Activated CD4-positive, alpha-beta T cell treated with anti-CD3 and anti-CD28 coated beads for 36 hours (primary cell): ENCODE data around the gene RCSD1. TPM values are rescaled to one million over a fixed set of nuclear protein-coding genes. Genes with fewer than 3 reads are reported as not detected.
A peak's percentile ranks its signal among the peaks of the same experiment; 100 is the strongest.
"Not testable (repeated sequence)": the region's sequence is repeated elsewhere in the genome, so short reads cannot be mapped to it uniquely, and the experiment has no call there.

Experiments
- ATAC-seq: fragments of 200-7000 bp; cut with Tn5 transposase; one replicate; pipeline ENCODE4 v1.10.0; 2021; ENCODE audit warnings: mild to moderate bottlenecking, moderate library complexity
- CTCF ChIA-PET: fragments of 350-600 bp; sonication (Branson Sonifier 250); formaldehyde crosslinking; loops from one replicate; lab custom pipeline; 2021; ENCODE audit warnings: antibody characterized with exemption; lab: Charles Lee
- POLR2A ChIA-PET: fragments of 350-600 bp; sonication (Branson Sonifier 250); formaldehyde crosslinking; loops from one replicate; lab custom pipeline; 2021; ENCODE audit warnings: antibody characterized with exemption, inconsistent platforms; lab: Charles Lee
- DNase-seq: peaks from one replicate; pipeline ENCODE4 v3.0.0-alpha.2; 2020
- H3K27ac Mint-ChIP-seq: one replicate; pipeline ENCODE4 v1.8.0; 2021; ENCODE audit warnings: mixed read lengths
- H3K27me3 Mint-ChIP-seq: one replicate; pipeline ENCODE4 v1.8.0; 2021; ENCODE audit warnings: mixed read lengths
- H3K36me3 Mint-ChIP-seq: one replicate; pipeline ENCODE4 v1.8.0; 2021; ENCODE audit warnings: low read depth, mixed read lengths
- H3K4me1 Mint-ChIP-seq: one replicate; pipeline ENCODE4 v1.8.0; 2021; ENCODE audit warnings: mixed read lengths
- H3K4me3 Mint-ChIP-seq: one replicate; pipeline ENCODE4 v1.8.0; 2021; ENCODE audit warnings: mild to moderate bottlenecking, moderate library complexity, mixed read lengths
- H3K9me3 Mint-ChIP-seq: one replicate; pipeline ENCODE4 v1.8.0; 2021; ENCODE audit warnings: low read depth, mixed read lengths
- intact Hi-C, 2 experiments: fragments of 100-400 bp; cut with DNase I in 1 of 2; cut with micrococcal nuclease in 1 of 2; formaldehyde crosslinking; loops; one replicate each; pipeline versions ENCODE4 v1.14.2 to v1.15.1; 2022 to 2024; cut with DNase I, micrococcal nuclease
- total RNA-seq, 2 experiments: library from RNA; stranded (reverse); gene quantifications; one replicate each; pipeline ENCODE4 v1.2.3, GENCODE V29; 2021

RCSD1 gene
- total RNA-seq, 2 experiments from 2014 or later = 59.9 to 62.0 TPM

GRCh38 chr1:167601442-167602383, 28.3 kb upstream of the RCSD1 start:
- Mint-ChIP-seq H3K27ac (peak overlapping the region; percentile 89), H3K4me1 (peaks cover 37% of the 10 kb centered on the region), H3K4me3 (no peak overlapping the region), H3K36me3 (peaks cover 1% of the 10 kb centered on the region), H3K27me3 (no peaks in the 10 kb centered on the region), H3K9me3 (peaks cover 2% of the 10 kb centered on the region)
- POLR2A ChIA-PET = interaction anchor here (0.7 to 1.0 kb wide), 3 partner anchors 15 to 35 kb away, joined by 3 to 4 read pairs (median 3); no protein-coding TSS in a partner anchor
- ATAC-seq (peak; percentile 25), DNase-seq (peak; percentile 24)
- intact Hi-C loops = loop anchor here (2.0 to 5.0 kb wide), 4 partner anchors 27 to 1834 kb away; partner anchors contain the start of genes DCAF6 (in 1 of the 2), MPC2 (in 1 of the 2) and TMCO1 (in 1 of the 2)
- CTCF ChIA-PET = interaction anchor here (0.5 to 3.9 kb wide), 18 partner anchors 14 to 154 kb away, joined by 3 to 135 read pairs (median 6); no protein-coding TSS in a partner anchor

GRCh38 chr1:167602840-167603239, 27.2 kb upstream of the RCSD1 start:
- Mint-ChIP-seq H3K9me3 (peaks cover 10% of the 10 kb centered on the region), H3K4me1 (peaks cover 37% of the 10 kb centered on the region), H3K27me3 (no peaks in the 10 kb centered on the region), H3K4me3 (no peak overlapping the region), H3K36me3 (peaks cover 6% of the 10 kb centered on the region), H3K27ac (peak overlapping the region; percentile 65)
- intact Hi-C loops = loop anchor here in 1 of 2 experiments (5.0 kb wide), 2 partner anchors 479 to 1836 kb away; partner anchors contain the start of gene TMCO1
- CTCF ChIA-PET = interaction anchor here (1.1 to 3.9 kb wide), 6 partner anchors 12 to 84 kb away, joined by 3 to 135 read pairs (median 6); no protein-coding TSS in a partner anchor
- DNase-seq (peak; percentile 27), ATAC-seq (no peak)
- POLR2A ChIA-PET = no interaction called here

GRCh38 chr1:167605576-167605975, 24.5 kb upstream of the RCSD1 start:
- no peak for ATAC-seq
- Mint-ChIP-seq H3K4me1 (peaks cover 27% of the 10 kb centered on the region), H3K36me3 (peaks cover 6% of the 10 kb centered on the region), H3K9me3 (peaks cover 15% of the 10 kb centered on the region), H3K27ac (no peak overlapping the region), H3K27me3 (no peaks in the 10 kb centered on the region), H3K4me3 (no peak overlapping the region)
- intact Hi-C loops = no loop called here
- DNase-seq = no peak
- ChIA-PET CTCF (interaction anchor here (0.8 kb wide), 1 partner anchor 82 kb away, joined by 3 read pairs; no protein-coding TSS in a partner anchor), POLR2A (interaction anchor here (0.7 kb wide), 1 partner anchor 10 kb away, joined by 5 read pairs; no protein-coding TSS in a partner anchor)

GRCh38 chr1:167611983-167612382, 18.0 kb upstream of the RCSD1 start:
- ChIA-PET POLR2A (no interaction called here), CTCF (no interaction called here)
- peaks cover 15% of the 10 kb centered on the region for H3K4me1 Mint-ChIP-seq
- intact Hi-C loops = no loop called here
- ATAC-seq = no peak
- peaks cover 12% of the 10 kb centered on the region for H3K9me3 Mint-ChIP-seq
- H3K36me3 Mint-ChIP-seq = peaks cover 9% of the 10 kb centered on the region
- H3K27me3 Mint-ChIP-seq = no peaks in the 10 kb centered on the region
- no peak for DNase-seq
- no peak overlapping the region for H3K4me3 Mint-ChIP-seq
- no peak overlapping the region for H3K27ac Mint-ChIP-seq

- Mint-ChIP-seq H3K27me3 (no peaks in the 10 kb centered on the region), H3K4me3 (no peak overlapping the region), H3K9me3 (peaks cover 7% of the 10 kb centered on the region), H3K36me3 (peaks cover 6% of the 10 kb centered on the region), H3K27ac (no peak overlapping the region), H3K4me1 (peaks cover 23% of the 10 kb centered on the region)
- POLR2A ChIA-PET = no interaction called here
- intact Hi-C loops = no loop called here
- CTCF ChIA-PET = no interaction called here
- ATAC-seq = no peak
- DNase-seq = no peak
Observed at GRCh38 chr1:167612587-167613385, 17.2 kb upstream of the RCSD1 start.

GRCh38 chr1:167613984-167614383, 16.0 kb upstream of the RCSD1 start:
- H3K9me3 Mint-ChIP-seq, H3K36me3 Mint-ChIP-seq, H3K27ac Mint-ChIP-seq, H3K27me3 Mint-ChIP-seq, ATAC-seq, H3K4me3 Mint-ChIP-seq, intact Hi-C loops, DNase-seq: not testable (repeated sequence)
- peaks cover 34% of the 10 kb centered on the region for H3K4me1 Mint-ChIP-seq
- ChIA-PET POLR2A (interaction anchor here (0.6 kb wide), 1 partner anchor 135 kb away, joined by 6 read pairs; no protein-coding TSS in a partner anchor), CTCF (interaction anchor here (1.1 to 2.3 kb wide), 3 partner anchors 22 to 74 kb away, joined by 3 to 11 read pairs (median 4); no protein-coding TSS in a partner anchor)

GRCh38 chr1:167614851-167615250, 15.2 kb upstream of the RCSD1 start:
- ChIA-PET CTCF (interaction anchor here (0.5 to 3.7 kb wide), 9 partner anchors 10 to 78 kb away, joined by 3 to 18 read pairs (median 3); no protein-coding TSS in a partner anchor), POLR2A (no interaction called here)
- no peak for ATAC-seq
- intact Hi-C loops = no loop called here
- peaks cover 39% of the 10 kb centered on the region for H3K4me1 Mint-ChIP-seq
- DNase-seq = no peak
- no peak overlapping the region for H3K4me3 Mint-ChIP-seq
- no peaks in the 10 kb centered on the region for H3K27me3 Mint-ChIP-seq
- H3K9me3 Mint-ChIP-seq = peaks cover 2% of the 10 kb centered on the region
- H3K36me3 Mint-ChIP-seq = peaks cover 6% of the 10 kb centered on the region
- no peak overlapping the region for H3K27ac Mint-ChIP-seq

- DNase-seq (no peak), ATAC-seq (no peak)
- Mint-ChIP-seq H3K4me1 (peaks cover 51% of the 10 kb centered on the region), H3K9me3 (peaks cover 2% of the 10 kb centered on the region), H3K4me3 (peak overlapping the region; percentile 66), H3K36me3 (peaks cover 6% of the 10 kb centered on the region), H3K27ac (peak overlapping the region; percentile 92), H3K27me3 (no peaks in the 10 kb centered on the region)
- intact Hi-C loops = no loop called here
- POLR2A ChIA-PET = interaction anchor here (0.6 to 1.0 kb wide), 2 partner anchors 16 to 33 kb away, joined by 4 read pairs; no protein-coding TSS in a partner anchor
- CTCF ChIA-PET = interaction anchor here (0.7 to 3.7 kb wide), 11 partner anchors 9 to 99 kb away, joined by 3 to 18 read pairs (median 6); no protein-coding TSS in a partner anchor
Observed at GRCh38 chr1:167616521-167616920, 13.5 kb upstream of the RCSD1 start.

- no peak for DNase-seq
- ChIA-PET CTCF (interaction anchor here (0.5 to 3.7 kb wide), 12 partner anchors 9 to 748 kb away, joined by 3 to 18 read pairs (median 4); partner anchors contain the start of gene CREG1), POLR2A (interaction anchor here (0.6 to 2.1 kb wide), 4 partner anchors 11 to 190 kb away, joined by 3 to 4 read pairs (median 4); no protein-coding TSS in a partner anchor)
- intact Hi-C loops = loop anchor here in 1 of 2 experiments (1.0 kb wide), 1 partner anchor 17 kb away; no protein-coding TSS in a partner anchor
- Mint-ChIP-seq H3K27ac (peak overlapping the region; percentile 92), H3K4me3 (peak overlapping the region; percentile 66), H3K27me3 (no peaks in the 10 kb centered on the region), H3K4me1 (peaks cover 54% of the 10 kb centered on the region), H3K9me3 (peaks cover 2% of the 10 kb centered on the region), H3K36me3 (peaks cover 6% of the 10 kb centered on the region)
- ATAC-seq = peak; percentile 75
Observed at GRCh38 chr1:167617153-167618147, 12.6 kb upstream of the RCSD1 start.
